SKM-1 treated with dmso at 0.1 percent for 144 hours (cell line): ENCODE measurements around the gene HS3ST1.

ENCODE experiments used
- DNase-seq: peaks from one replicate; lab custom pipeline; 2025; ENCODE audit not compliant: unreplicated experiment; lab: John Stamatoyannopoulos, UW

Gene HS3ST1

DNA sequence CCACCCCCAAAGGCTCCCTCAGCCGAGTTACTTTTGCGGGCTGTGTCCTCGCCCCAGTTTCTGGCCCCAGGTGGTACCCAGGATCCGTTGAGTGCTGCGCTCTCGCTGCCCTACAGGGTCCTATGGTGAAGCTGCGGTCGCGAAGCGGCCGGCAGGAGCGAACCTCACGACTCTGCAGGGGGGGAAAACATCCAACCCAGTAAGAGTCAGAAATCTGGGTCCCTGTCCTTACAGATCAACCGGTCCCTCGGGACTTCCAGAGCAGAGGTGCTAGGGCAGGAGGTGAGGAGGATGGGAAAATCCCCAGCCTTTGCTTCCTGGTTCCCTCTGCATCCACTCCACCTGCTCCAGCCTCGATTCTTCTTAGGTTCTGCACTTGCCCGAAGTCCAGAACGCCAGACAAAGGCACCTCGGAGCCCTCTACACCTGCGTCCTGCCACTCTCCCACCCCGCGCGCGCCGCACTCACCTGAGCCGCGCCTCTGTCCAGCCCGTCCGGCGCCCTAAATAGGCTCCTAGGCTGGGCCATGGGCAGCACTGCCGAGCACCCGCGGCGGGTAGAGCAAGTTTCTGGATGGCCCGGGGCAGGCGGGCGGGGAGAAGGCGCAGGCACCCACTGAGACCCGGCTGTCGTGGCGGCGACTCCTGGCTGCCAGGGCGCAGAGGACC lies at the start of gene HS3ST1:
Gene HS3ST1, minus strand, starts transcription at position 664 of the 668 bp plus-strand sequence. CDS start 28,889 bp downstream, outside the sequence.
- DNase-seq: no peak

DNA sequence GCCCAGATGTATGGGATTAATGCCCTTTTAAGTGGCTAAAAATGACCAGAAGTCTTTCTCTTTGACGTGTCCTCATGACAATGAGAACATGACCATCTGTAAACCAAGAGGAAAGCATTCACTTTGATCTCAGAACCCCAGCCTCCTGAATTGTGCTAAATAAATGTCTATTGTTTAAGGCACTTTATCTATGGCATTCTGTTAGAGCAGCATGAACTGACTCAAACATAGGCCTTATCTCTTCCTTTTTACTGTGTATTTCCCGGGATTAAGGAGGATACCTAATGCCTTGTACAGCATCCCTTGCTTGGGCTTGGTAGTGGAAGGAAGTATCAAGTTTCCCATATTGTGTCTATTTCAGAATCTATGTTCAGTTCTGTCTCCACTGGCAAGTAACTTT lies 47.2 kb upstream of the HS3ST1 start:
- DNase-seq: no peak

DNA sequence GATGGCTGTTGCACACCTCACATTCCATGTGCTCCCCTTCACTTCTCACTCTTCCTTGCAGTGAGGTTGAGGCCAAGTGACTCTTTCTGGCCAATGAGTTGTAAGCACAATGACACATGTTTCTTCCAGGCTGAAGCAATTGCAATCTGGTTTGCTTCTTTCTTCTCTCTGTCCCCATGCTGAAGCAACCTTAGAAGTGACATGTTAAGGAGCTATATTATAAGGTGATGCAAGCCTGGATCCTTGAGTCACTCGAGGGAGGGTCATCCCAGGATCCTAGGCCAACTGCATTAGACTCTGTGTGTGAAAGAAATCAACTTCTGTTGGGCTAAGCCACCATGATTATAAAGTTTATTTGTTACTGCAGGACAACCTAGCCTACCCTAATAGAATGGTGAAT lies 45.5 kb upstream of the HS3ST1 start:
- no peak for DNase-seq

DNA sequence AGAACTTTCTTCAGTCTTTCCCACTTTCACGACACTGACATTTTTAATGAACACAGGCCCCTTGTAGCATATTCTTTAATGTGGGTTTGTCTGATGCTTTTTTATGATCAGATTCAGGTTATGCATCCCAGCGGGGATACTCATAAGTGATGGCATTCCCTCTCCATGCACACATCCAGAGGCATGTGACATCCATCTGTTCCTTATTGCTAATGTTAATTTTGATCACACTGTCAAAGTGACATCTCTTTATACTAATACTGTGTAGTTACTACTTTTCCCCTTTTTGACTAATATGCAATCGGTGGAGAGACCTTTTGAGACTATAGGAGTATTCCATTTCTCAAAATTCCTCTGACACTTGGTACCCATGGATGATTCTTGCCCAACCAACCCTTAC lies 43.8 kb upstream of the HS3ST1 start:
- DNase-seq: no peak

GRCh38 chr4:11471618-11472017 lies 42.9 kb upstream of the HS3ST1 start:
- DNase-seq: peak; percentile 56

GRCh38 chr4:11471046-11471441 lies 42.4 kb upstream of the HS3ST1 start:
- DNase-seq: no peak

GRCh38 chr4:11470438-11471045 lies 41.8 kb upstream of the HS3ST1 start:
- no peak for DNase-seq

GRCh38 chr4:11469650-11470437 lies 41.1 kb upstream of the HS3ST1 start:
- no peak for DNase-seq

- no peak for DNase-seq
Observed at GRCh38 chr4:11468901-11469300, 40.2 kb upstream of the HS3ST1 start.

GRCh38 chr4:11467931-11468330 lies 39.2 kb upstream of the HS3ST1 start:
- no peak for DNase-seq

DNA sequence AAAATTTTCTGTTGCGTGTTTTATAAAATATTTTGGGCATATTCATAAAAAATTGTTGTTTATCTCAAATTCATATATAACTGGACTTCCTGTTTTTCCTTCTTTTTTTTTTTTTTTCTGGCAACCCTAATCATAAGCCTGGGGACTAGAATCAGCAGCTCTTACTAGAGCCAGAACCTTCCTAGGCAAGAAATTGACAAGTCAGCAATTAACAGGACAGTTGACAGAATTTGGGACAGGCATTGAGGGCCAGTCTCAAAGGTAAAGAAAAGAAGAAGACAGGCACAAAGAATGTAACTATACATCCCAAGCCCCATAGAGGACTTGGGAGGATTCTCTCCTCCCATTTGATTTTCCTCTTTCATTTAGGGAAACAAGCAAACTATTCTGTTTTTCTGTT lies 35.0 kb upstream of the HS3ST1 start:
- DNase-seq: no peak

DNA sequence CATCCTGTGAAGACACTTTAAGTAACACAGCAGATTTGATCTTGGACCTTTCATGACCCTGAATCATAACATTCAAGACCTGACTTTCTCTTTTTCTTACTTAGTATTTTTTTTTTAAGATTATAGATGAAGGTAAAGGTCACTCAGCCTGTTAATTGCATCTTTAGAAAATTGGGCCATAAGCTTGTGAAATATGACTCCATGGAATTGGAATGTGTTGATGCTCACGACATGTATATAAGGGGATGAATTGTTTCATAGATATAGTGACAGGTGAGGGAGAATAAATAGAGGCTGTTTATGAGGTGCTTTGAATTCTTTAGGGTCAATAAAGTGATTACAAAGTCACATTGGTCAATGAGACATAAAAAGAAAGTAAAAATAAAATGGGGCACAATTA lies 27.7 kb upstream of the HS3ST1 start:
- DNase-seq: no peak

DNA sequence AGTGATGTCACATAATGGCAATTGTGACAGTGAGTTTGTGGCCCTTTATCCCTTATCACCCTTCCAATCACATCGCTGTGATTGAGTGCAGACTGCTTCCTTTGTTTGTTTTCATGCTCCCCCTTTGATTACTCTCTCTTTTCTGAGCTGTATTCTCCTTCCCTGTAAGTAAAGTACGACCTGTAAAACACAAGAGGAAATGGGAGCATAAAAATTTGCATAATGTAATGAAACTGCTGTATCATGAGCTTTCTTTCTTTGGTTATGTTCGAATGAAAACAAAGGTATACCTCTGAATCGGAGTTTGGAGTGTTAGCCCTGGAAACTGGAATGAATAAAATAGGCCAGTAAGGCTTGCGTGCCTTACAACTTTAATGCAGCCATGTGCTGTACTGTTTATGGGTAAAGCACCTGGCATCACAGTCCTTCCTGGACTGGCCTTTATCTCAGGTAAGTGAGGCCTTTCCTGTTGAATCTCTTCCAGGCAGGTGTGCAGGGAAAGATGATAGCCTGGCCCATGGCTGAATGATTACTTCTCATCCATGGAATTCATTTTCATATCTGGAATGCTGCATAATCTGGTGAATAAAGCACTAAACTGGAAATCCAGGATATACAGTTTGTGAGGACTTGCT lies 26.6 kb upstream of the HS3ST1 start:
- no peak for DNase-seq

DNA sequence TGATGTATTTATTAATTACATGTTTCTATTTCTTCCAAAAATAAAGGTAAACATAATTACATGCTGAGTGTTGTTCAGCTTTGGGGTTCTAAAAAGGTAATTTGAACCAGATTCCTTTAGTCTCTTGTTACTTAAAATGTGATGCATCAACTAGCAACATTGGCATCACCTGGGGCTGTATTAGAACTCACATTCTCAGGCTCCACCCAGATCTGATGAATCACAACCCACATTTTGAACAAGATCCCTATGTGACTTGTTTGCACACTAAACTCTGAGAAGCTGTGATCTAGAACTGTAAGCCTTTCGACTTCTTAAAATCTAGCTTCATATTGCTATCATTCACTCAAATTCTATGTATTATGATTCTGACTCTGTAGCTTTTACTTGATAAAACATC lies 23.0 kb upstream of the HS3ST1 start:
- DNase-seq: no peak

DNA sequence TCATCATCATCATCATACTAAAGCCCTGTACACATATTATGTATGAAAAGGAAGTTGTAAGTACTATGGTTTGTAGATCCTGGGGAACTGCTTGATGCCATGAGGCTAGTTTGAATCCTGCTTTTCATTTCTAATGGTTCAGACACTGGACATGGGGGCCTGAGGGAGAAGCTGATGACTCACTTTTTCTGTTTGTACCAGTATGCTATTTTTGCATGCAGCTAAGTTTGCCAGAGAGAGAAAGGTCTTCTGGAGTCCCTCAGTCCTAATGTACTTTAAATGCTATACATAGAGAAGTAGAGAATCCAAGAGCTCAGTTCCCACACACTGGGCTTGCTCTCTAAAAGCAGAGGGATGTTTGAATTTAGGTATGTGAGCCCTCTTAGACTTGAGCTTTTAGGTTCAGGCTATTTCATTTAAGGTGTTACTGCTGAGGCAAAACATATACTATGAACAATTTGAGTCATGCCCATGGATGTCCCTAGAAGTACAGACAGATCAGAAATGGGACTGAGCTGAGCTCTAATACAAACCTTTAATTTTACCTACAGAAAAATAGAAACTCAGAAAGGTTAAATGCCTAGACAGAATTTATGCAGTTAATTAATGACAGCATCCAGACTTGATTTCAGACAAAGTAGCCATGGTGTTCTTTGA lies 17.6 kb upstream of the HS3ST1 start:
- DNase-seq: no peak

DNA sequence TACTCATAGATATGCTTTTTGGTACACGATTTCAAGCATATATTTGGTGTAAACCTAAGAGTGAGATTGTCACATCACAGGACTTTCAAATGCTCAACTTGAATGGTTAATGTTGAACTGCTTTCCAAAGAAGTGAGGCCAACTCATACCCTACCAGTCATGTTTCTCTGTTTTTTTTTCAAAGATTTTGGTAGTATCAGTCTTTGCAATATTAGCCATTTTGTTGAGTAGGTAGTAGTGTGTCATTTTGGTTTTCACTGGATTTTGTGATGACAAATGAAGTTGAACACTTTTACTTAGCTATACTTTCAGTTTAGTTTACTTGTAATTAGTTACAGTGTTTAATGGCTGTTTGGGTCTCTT lies 12.5 kb upstream of the HS3ST1 start:
- no peak for DNase-seq

- DNase-seq: no peak
Observed at GRCh38 chr4:11440481-11441193, 11.9 kb upstream of the HS3ST1 start.

GRCh38 chr4:11439836-11440235 lies 11.1 kb upstream of the HS3ST1 start:
- DNase-seq: peak; percentile 88

DNA sequence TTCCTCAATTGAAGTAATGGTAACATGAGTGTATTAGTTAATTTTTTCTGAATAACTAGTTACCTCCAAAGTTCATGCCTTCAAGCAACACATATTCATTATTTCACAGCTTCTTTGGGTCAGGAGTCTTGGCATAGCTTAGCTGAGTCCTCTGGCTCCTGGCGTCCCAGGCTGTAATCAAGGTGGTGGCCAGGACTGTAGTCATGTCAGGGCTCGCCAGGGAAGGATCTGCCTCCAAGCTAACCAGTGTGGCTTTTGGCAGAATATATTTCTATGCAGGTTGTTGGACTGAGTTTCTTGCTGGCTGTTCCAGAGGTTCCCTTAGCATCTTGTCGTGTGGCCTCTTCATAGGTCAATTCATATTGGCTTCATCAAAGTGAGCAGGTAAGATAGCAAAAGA lies 10.0 kb upstream of the HS3ST1 start:
- no peak for DNase-seq

DNA sequence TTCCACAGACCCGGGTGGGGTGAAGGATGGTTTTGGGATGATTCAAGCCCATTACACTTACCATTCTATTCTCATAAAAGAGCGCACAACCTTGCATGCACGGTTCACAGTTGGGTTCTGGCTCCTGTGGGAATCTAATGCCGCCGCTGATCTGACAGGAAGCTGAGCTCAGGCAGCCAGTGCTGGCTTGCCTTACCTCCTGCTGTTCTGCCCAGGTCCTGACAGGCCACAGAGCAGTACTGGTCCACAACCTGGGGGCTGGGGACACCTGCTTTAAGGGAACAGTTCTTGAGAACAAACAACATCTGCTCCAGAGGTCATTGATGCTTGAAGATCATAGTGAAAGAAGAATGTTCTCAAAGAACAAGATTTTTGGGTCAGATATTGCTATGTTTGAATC lies 8.0 kb upstream of the HS3ST1 start:
- no peak for DNase-seq

- DNase-seq: no peak
Observed at GRCh38 chr4:11436084-11436483, 7.4 kb upstream of the HS3ST1 start.
